NCI-H146 treated with DMSO at 0.1 percent for 48 hours (cell line): ENCODE data around the gene TFE3.
A peak's percentile ranks its signal among the peaks of the same experiment; 100 is the strongest.
"Not testable (repeated sequence)": the region's sequence is repeated elsewhere in the genome, so short reads cannot be mapped to it uniquely, and the experiment has no call there.

Source experiments
- DNase-seq: peaks from one replicate; lab custom pipeline; 2025; ENCODE audit not compliant: unreplicated experiment; lab: John Stamatoyannopoulos, UW

Gene TFE3

GRCh38 chrX:49002091-49002935 lies 40.8 kb downstream of the TFE3 start, which contains the start of gene GRIPAP1:
Gene GRIPAP1, minus strand, starts transcription at chrX:49002264. Its CDS starts 35 bp downstream, at chrX:49002229.
- DNase-seq: peak; percentile 79

GRCh38 chrX:49001521-49002090 lies 41.6 kb downstream of the TFE3 start:
- peak; percentile 22 for DNase-seq

- no peak for DNase-seq
Measured at GRCh38 chrX:49000636-49001035, 42.5 kb downstream of the TFE3 start.

- DNase-seq: no peak
Measured at GRCh38 chrX:48999030-48999429, 44.1 kb downstream of the TFE3 start.

GRCh38 chrX:48998391-48998790 lies 44.8 kb downstream of the TFE3 start:
- no peak for DNase-seq

GRCh38 chrX:48997865-48998264 lies 45.3 kb downstream of the TFE3 start:
- no peak for DNase-seq

GRCh38 chrX:48997455-48997854 lies 45.7 kb downstream of the TFE3 start:
- no peak for DNase-seq

GRCh38 chrX:48996969-48997368 lies 46.2 kb downstream of the TFE3 start:
- no peak for DNase-seq

GRCh38 chrX:48992341-48992740 lies 50.8 kb downstream of the TFE3 start:
- no peak for DNase-seq

- DNase-seq: no peak
Measured at GRCh38 chrX:48989483-48989882, 53.7 kb downstream of the TFE3 start.

GRCh38 chrX:48983896-48984295 lies 59.3 kb downstream of the TFE3 start:
- no peak for DNase-seq

- no peak for DNase-seq
Measured at GRCh38 chrX:48983081-48983480, 60.1 kb downstream of the TFE3 start.

GRCh38 chrX:48981178-48981577 lies 62.0 kb downstream of the TFE3 start:
- no peak for DNase-seq

GRCh38 chrX:48980341-48980740 lies 62.8 kb downstream of the TFE3 start:
- not testable (repeated sequence) for DNase-seq
